Measurements from ENCODE around the gene ZBTB11.

- TF ChIP-seq CTCF (IDR thresholded peaks at IDR 0.05; ENCODE audit: low read length): no peak
- no peak for TF ChIP-seq EZH2 (IDR thresholded peaks at IDR 0.05; ENCODE audit: borderline replicate concordance, low read length)
These were observed 9.6 kb downstream of the ZBTB11 start for GRCh38 chr3:101667331-101667730.

All from OCI-LY1 (cell line).